GM18526 (cell line): ENCODE measurements around the gene GPR158.

ENCODE experiments used
- POLR2A ChIP-seq: IDR thresholded peaks from 3 replicates; pipeline ENCODE4 v1.6.1; 2011; ENCODE audit not compliant: insufficient read length; ENCODE audit errors: extremely low read depth

The GPR158 gene

GRCh38 chr10:25177093-25177753 is 2.4 kb downstream of the GPR158 start:
- no peak for TF ChIP-seq POLR2A

DNA sequence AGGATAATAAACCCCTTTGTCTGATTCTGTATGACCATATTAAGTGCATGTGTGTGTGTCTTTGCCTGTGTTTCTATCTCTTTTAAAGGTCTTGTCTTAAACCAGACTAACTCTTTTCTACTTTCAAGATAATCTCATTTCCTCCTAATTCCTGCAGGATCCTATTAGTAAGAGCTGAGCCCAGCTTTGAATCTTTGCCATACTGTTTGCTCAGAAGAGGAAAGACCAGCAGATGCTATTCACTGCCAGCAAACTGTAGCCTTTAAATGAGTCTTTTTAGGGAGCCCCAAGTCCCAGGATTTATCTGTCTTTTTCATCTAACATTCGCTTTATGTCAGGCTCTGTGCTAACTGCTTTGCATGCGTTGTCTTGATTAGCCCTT is 2.9 kb downstream of the GPR158 start:
- TF ChIP-seq POLR2A: no peak

DNA sequence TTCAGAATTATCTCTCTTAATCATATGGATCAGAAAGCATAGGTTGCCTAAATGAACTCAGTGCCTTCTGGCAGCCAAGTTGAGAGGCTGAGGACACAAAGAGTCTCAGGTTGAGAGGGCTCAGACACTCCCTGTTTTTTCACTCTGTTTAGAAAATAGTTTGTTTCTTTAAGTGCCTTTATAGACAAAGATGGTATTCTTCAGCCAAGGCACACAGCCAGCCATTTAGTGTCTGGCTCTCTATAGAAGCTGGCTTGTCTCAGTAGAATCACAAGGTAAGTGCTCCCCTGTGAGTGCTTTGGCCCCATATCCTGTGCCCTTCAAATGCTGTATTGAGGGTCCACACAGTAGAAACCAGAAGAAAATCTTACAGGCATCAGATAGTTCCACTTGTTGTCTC is 3.6 kb downstream of the GPR158 start:
- TF ChIP-seq POLR2A: no peak

- TF ChIP-seq POLR2A: no peak
These were observed 6.0 kb downstream of the GPR158 start for GRCh38 chr10:25180801-25181200.

DNA sequence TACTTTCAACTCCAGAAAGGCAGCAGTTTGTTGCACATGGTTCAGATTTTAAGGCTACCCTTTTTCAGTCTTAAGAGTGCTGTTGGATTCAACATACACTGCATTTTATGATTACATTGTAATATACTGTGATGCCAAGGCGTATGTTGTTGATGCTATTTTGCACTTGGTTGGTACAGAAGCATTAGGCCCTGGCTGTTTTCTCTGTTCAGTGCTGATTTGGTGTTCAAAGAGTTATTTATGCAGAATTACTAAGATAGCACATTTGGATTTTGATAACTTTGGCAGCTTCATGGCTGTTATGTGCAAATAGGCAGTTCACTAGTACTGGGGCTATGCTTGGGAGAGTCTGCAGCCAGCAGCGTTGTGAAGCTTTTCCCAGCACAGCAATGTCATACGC is 7.8 kb downstream of the GPR158 start:
- TF ChIP-seq POLR2A: no peak

DNA sequence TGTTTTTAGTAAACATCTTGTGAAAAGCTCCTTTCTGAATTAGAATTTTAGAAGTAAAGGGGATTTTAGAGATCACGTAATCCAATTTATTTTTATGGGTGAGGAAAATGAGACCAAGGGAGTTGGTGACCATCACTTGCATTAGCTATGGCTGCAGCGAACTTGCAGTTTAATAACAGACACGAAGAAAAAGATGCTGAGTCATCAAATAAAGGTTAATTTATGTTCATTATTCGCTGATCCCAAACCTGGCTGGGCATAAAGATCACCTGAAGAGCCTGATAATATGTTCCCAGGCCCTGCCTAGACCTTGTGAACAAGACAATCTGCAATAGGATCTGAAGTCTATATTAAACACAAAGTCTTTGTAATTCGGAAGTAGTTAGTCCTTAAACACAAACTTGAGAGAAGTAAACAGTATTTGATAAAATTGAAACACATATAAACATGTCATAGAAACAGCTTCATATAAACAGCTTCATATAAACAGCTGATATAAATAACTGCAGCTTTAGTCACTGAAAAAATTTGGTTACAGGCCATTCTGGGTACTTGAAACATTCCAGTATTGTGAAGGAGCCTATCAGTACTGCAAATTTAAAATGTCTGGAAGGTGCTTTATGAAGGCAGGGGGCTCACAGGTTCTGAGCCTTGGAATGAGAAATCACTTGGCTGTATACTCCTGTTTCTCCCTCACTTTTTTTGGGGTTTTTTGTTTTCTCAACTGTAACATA is 16.5 kb downstream of the GPR158 start:
- no peak for TF ChIP-seq POLR2A

- no peak for TF ChIP-seq POLR2A
These were observed 23.4 kb downstream of the GPR158 start for GRCh38 chr10:25198151-25198550.

DNA sequence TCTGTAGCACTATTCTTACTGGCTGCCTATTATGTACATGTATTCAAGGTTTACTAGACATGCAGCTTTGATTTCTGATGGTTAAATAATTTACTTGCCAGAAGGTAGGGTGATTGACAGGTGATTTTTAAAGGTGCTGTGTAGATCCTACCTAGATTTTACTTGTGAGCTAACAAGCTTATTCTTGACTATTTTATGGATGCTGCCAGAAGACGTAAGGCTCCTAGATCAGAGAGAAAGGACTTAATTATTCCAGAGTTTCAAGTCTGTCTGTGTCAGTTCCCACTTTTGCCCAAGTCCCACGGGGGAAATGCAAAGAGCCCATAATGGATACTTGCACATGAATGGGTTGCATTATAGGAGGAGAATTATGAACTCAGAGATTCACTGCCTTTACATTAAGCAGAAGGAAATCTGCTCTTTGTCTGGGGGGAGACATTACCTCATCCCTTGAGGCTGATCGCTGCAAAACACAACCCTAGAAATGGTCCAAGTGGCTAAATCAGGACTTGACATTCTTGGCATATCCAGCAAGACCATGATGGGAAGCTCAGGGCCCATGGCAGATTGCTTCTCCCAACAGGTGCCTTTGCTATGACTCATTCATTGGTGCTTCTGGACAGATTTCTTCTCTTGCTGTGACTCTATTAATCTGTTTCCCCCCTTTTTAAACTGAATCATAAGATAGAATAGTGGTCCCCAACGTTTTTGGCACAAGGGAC is 32.1 kb downstream of the GPR158 start:
- no peak for TF ChIP-seq POLR2A

DNA sequence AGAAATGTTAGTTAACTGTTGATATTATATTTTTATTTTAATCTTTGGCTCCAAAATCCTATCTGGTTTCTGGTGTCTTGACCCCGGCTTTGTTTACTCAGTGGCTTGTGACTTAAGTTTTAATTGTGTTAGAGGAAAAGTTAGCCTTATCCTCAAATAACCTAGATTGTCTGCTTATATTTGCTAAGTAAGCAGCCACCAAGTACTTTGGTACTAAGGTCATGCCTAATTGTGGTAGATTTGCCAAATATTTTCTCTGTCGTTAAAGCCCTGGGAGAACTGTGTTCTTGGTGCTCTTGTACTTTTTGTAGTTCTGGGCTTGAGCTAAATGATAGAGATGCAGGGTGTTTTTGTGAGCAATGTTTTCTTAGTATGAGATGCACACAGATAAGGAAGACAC is 34.8 kb downstream of the GPR158 start:
- no peak for TF ChIP-seq POLR2A

- TF ChIP-seq POLR2A: no peak
These were observed 35.5 kb downstream of the GPR158 start for GRCh38 chr10:25210265-25210664.

DNA sequence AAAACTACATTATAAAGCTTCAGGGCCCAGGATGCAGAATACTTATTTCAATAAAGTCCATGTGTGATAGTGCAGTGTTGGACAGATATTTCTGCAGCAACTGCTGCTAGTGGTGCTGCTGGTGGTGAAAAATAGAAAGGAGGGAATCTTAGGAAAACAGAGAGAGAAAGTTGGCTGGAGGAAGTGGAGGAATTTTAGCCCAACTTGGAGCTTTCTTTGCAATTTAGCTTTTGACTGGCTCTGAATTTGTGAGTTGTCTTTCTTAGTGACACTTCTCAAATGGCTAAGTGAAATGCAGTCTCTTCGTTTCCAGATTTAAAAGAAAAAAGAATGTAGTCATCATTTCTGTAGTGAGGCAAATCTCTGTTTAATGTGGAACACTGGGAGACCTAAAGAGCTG is 45.4 kb downstream of the GPR158 start:
- TF ChIP-seq POLR2A: no peak

DNA sequence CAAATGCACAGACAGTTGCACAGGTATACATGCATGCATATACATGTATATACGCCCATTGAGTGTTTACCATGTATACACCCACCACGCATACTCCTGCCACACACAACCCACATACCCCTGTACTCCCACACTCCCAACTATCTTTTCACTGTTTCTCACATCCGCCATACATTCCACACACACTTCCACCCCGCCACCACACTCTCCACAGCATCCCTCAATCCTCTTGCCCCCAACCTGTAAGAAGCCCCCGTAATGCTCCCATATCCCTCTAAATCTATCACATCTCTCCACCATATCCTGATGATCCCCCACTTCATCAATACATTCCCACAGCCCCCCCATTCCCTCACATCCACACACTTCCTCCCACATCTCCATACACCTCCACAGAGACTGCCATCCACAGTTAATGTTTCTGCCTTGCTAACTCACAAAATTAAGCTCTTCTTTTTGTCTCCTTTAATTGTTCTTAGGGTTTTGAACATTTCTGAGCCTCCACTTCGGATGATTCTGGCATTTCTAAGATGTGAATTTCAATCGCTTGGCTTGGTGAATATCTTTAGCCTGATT is 47.4 kb downstream of the GPR158 start:
- TF ChIP-seq POLR2A: no peak

DNA sequence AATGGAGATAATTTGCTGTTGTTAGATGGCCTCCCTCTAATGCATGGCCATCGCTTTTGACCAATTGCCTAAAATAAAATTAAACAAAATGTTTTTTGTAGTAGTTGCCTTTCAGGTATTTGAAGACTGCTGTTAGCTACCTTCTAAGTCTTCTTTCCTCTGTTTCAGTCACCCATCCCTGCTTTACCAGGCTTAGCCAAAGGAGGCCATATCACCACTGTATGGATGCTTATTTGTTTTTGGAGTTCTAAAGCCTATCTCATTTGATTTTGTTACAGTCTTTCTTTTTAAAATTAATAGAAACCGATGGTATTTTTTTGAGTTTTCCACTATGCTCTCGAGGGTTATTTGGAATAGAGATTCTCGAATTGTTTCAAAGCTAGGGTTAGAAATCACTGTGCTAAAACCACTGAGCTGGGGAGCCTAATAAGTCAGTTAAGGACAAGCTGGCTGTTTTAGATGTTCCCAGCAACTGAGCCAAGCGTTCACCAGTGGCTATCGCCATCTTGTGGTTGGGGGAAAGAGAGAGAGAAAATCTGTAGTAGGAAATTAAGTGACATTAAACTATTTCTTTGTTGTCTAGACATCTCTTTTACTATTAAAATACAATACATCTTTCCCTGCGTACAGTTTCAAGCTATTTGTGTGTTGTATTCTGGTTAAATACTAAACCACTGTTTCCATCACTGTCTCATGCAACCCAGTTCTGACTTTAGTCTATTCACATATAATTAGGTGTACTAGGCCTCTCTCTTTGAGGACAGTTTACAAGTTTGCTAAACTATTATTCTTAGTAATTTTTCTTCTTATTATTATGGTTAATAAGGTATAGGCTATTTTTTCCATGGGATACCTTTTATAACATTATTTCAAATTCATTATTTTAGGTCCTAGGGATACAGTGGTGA is 52.2 kb downstream of the GPR158 start:
- no peak for TF ChIP-seq POLR2A

GRCh38 chr10:25231751-25232150 is 57.0 kb downstream of the GPR158 start:
- no peak for TF ChIP-seq POLR2A

- TF ChIP-seq POLR2A: no peak
These were observed 57.4 kb downstream of the GPR158 start for GRCh38 chr10:25232204-25232603.
